Muscle layer of colon (tissue), 2 donors: ENCODE measurements around the gene SCLT1.

Experiments used
- H3K27ac ChIP-seq: one replicate; pipeline ENCODE4 v1.7.0; 2013; ENCODE audit warnings: low read depth, mild to moderate bottlenecking, low read length, moderate library complexity
- H3K27me3 ChIP-seq, 2 donors: one replicate each; pipeline ENCODE4 v1.7.0; 2013; ENCODE audit warnings: low read length in 2 of 2, mild to moderate bottlenecking in 2 of 2; ENCODE audit not compliant: insufficient read depth in 2 of 2, control insufficient read depth in 1 of 2
- H3K36me3 ChIP-seq: one replicate; pipeline ENCODE4 v1.7.0; 2013; ENCODE audit warnings: mild to moderate bottlenecking, low read length; ENCODE audit not compliant: insufficient read depth
- H3K4me1 ChIP-seq: one replicate; pipeline ENCODE4 v1.7.0; 2013; ENCODE audit warnings: mild to moderate bottlenecking, low read length; ENCODE audit not compliant: insufficient read depth
- H3K4me3 ChIP-seq, 2 donors: one replicate each; pipeline ENCODE4 v1.7.0; 2013; ENCODE audit warnings: low read length in 2 of 2, low read depth in 1 of 2, mild to moderate bottlenecking in 1 of 2, moderate library complexity in 1 of 2
- H3K9ac ChIP-seq: one replicate; pipeline ENCODE4 v1.7.0; 2013; ENCODE audit warnings: low read length
- H3K9me3 ChIP-seq: one replicate; pipeline ENCODE4 v1.7.0; 2013; ENCODE audit warnings: mild to moderate bottlenecking, low read length
- donor health status: abdominal sarcoma.
- donor health status: Adenocarcinoma of cecum.

Gene SCLT1

DNA sequence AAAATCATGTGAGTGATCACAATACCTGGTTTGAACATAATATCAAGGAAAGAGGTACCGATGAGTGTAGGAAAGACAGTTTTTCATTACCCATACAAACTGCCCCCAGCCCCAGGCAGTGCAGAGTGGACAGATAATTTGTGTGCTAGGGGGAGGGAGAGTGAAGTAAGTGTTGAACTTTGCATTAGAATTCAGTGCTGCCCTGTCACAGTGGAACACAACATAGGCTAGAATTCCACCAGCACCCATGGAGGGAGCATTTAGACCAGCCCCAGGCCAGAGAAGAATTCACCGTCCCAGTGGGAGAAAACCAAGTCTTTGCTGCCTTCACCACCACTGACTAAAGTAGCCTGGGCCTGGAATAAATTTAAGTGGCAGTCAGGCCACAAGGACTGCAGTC, 107.3 kb downstream of the SCLT1 start:
- no peaks in the 10 kb centered on the region for H3K9me3 ChIP-seq
- peaks cover 4% of the 10 kb centered on the region for H3K36me3 ChIP-seq
- H3K4me3 ChIP-seq: no peak overlapping the region
- no peaks in the 10 kb centered on the region for H3K4me1 ChIP-seq
- H3K27me3 ChIP-seq: no peaks in the 10 kb centered on the region
- no peak overlapping the region for H3K9ac ChIP-seq
- H3K27ac ChIP-seq: no peak overlapping the region

DNA sequence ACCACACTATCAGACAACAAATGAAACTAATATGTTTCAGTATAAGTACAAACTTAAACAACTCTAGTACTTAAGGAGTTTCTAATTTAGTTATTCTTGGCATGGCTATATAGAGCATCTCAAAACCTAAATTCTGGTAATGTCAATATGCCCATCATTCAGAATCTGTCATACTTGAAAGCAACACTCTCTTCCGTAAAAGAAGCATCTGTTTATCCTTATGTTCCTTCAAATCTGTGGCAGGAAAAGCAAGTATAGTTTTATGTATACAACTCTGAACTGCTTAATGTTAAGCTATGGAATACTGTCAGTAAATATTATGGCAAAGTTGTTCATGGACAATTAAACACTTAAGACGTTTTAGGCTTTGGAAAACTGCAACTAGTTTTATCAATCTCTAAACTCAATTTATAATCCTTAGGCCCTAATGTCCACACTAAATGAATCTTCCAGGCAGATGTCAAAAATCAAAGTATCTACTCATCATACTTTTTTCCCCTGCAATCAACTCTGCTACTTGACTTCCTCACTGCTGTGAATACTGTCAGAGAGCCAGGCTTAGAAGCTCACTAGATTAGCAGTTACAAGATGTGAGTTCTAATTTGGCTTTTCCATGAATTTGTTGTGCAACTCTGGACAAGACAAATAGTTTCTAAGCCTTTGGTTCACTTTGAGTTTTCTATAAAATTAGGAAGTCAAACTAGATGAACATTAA, 109.4 kb downstream of the SCLT1 start:
- H3K4me3 ChIP-seq: no peak overlapping the region
- no peaks in the 10 kb centered on the region for H3K4me1 ChIP-seq

DNA sequence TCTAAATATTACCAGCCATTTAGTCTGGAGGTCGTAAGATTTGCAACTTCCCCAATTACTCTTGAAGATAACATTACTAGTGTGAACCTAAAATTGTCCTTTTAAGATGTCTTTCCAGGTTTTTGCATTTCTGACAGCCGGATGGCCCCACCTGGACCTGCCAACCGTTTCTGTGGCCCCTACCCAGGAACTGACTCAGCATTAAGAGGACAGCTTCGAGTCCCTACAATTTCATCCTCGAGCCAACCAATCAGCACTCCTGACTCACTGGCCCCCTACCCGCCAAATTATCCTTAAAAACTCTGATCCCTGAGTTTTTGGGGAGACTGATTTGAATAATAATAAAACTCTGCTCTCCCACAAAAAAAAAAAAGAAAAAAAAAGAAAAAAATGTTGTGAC, 112.0 kb downstream of the SCLT1 start:
- no peak overlapping the region for H3K4me3 ChIP-seq
- H3K4me1 ChIP-seq: no peaks in the 10 kb centered on the region
- H3K27ac ChIP-seq: no peak overlapping the region
- no peaks in the 10 kb centered on the region for H3K9me3 ChIP-seq
- H3K9ac ChIP-seq: no peak overlapping the region
- no peaks in the 10 kb centered on the region for H3K36me3 ChIP-seq
- no peaks in the 10 kb centered on the region for H3K27me3 ChIP-seq

More for the DNA sequence above, 109.4 kb downstream of the SCLT1 start:
- H3K9me3 ChIP-seq: no peaks in the 10 kb centered on the region
- H3K27me3 ChIP-seq: no peaks in the 10 kb centered on the region
- H3K36me3 ChIP-seq: peaks cover 4% of the 10 kb centered on the region
- no peak overlapping the region for H3K27ac ChIP-seq
- no peak overlapping the region for H3K9ac ChIP-seq

DNA sequence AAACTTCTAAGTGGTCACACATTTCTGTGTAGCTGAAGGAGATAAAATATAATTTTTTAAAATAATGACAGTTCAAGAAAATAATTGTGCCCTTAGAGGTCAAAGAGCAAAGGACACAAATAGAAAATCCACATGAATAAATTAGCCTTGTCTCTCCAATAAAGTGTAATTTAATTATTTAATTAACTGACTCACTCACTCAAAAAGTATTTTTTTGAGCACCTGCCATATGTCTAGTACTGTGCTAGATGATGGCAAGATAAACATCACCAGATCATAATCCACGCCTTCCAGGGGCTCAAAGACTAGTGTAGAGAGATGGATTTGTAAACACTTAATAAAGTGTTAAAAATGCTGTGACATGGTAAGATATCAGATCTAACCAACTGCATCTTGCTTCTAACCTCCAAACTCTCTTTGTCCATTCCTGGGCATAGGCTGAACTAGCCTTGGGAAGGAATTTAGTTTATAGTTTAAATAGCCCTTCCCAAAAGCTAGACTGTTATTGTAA, 112.5 kb downstream of the SCLT1 start:
- no peaks in the 10 kb centered on the region for H3K9me3 ChIP-seq
- H3K27me3 ChIP-seq: no peaks in the 10 kb centered on the region
- H3K9ac ChIP-seq: no peak overlapping the region
- H3K4me3 ChIP-seq: no peak overlapping the region
- H3K4me1 ChIP-seq: no peaks in the 10 kb centered on the region
- H3K36me3 ChIP-seq: no peaks in the 10 kb centered on the region
- H3K27ac ChIP-seq: no peak overlapping the region

DNA sequence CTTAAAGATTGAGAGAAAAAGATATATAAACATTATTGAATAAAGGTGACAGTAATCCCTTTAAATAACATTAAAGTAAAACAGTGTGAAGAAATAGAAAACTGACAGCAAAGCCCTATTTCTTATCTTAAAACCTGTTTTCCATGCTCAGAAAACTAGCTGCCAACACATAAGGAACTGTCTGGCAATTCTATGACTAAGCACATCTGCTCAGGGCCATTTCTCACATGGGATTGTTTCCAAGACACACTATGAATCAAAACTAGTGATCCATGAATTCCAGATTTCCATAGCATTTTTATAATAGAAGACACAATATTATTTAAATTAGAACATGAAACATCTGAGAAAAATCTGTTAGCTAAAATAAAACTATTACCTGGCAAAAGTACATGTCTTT, 113.4 kb downstream of the SCLT1 start:
- Histone ChIP-seq H3K27ac (no peak overlapping the region), H3K4me3 (no peak overlapping the region), H3K36me3 (no peaks in the 10 kb centered on the region), H3K4me1 (no peaks in the 10 kb centered on the region), H3K27me3 (no peaks in the 10 kb centered on the region), H3K9ac (no peak overlapping the region), H3K9me3 (no peaks in the 10 kb centered on the region)

DNA sequence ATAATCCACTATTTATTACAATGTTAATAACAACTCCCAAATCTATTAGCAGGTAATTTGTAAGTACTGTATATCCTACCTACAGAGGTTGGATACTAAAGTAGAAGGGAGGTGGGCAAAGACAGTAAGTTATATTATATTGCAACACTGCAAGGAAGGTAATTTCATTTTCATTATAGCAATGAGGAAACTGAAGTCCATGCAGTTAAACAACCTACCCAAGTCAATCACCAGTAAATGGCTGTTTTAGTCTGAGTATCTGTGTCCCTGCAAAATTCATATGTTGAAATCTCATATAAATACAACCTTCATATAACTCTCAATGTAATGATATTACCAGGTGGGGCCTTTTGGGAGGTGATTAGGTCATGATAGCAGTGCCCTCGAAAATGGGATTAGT, 114.4 kb downstream of the SCLT1 start:
- H3K27me3 ChIP-seq: no peaks in the 10 kb centered on the region
- no peaks in the 10 kb centered on the region for H3K36me3 ChIP-seq
- peaks cover 3% of the 10 kb centered on the region for H3K4me1 ChIP-seq
- no peaks in the 10 kb centered on the region for H3K9me3 ChIP-seq
- no peak overlapping the region for H3K9ac ChIP-seq
- no peak overlapping the region for H3K4me3 ChIP-seq
- no peak overlapping the region for H3K27ac ChIP-seq

DNA sequence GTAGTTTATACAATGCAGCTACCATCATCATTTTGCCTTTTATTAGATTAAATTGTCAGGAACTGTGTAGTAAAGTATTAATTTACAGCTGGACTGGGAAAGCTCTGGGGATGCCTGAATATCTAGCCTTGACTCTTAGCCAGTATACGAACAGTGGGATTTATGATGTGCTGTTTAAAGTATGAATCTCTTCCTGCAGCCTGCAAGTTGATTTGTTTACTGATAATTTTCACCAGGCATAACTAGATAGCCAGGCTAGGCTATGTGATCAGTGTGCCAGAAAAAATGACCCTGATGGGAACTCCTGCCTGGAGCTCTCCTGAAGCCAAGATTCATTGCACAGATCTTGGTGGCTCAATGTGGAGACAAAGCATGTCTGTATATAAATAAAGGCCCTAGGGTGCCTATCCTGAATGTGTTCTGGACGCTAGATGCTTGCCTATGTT, 119.2 kb downstream of the SCLT1 start:
- Histone ChIP-seq H3K4me1 (peaks cover 7% of the 10 kb centered on the region), H3K36me3 (no peaks in the 10 kb centered on the region), H3K27me3 (no peaks in the 10 kb centered on the region), H3K27ac (no peak overlapping the region), H3K9ac (no peak overlapping the region), H3K4me3 (no peak overlapping the region), H3K9me3 (no peaks in the 10 kb centered on the region)

DNA sequence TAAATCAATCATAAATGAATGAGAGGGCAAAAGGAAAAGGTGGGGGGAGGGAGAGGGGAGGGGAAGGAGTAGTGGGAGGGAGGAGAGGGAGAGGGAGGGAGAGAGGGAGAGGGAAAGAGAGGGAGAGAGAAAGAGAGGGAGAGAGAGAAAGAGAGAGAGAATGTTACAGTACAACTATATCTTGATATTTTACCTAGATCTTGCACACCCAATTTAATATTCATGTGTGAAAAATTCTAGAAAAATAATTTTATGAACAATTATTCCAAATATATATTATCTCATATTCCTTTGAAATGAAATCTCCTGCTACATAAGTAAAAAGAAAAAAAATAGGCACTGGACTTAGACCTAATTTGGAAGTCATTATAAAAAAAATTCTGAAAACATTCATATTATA, 120.0 kb downstream of the SCLT1 start:
- Histone ChIP-seq H3K27me3 (no peaks in the 10 kb centered on the region), H3K36me3 (no peaks in the 10 kb centered on the region), H3K9ac (no peak overlapping the region), H3K27ac (no peak overlapping the region), H3K4me3 (no peak overlapping the region), H3K9me3 (no peaks in the 10 kb centered on the region), H3K4me1 (peaks cover 7% of the 10 kb centered on the region)

DNA sequence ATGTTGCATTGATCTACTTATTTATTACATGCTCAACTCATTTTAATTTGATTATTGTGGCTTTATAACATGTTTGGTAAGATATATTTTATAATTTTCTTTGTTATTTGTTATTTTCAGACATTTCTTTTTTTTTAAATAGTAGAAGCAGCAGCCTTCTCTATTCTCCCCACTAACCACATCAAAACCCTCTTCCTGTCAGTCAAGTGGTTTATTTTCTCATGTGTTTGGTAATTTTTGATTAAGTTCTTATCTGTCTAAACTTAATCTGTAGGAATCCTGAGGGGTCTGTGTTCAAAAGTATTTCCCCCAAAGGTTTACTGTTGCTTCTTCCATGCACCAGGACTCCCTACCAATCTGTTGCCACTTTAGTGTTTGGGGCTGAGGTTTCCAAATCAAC, 131.9 kb downstream of the SCLT1 start:
- H3K4me1 ChIP-seq: no peaks in the 10 kb centered on the region
- H3K9me3 ChIP-seq: no peaks in the 10 kb centered on the region
- H3K9ac ChIP-seq: no peak overlapping the region

DNA sequence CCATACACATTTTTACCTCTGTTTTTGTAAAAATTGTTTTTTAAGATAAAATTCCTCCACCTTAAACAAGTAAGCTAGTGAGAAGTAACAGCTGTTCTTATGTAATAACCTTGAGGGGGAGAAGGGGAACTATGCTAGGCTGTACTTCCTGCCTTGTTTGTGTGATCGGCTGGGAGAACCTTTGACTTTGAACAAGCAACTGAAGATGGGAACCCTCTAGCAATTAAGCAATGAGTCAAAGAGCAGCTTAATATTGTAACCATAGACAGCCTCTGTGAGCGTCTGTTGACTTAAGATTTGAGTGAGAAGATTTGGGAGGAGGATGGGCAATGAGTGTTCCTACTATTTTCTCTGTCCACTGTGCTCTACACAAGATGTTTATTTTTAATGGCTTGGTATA, 135.1 kb downstream of the SCLT1 start:
- Histone ChIP-seq H3K4me3 (no peak overlapping the region), H3K9me3 (no peaks in the 10 kb centered on the region), H3K27ac (no peak overlapping the region), H3K36me3 (no peaks in the 10 kb centered on the region), H3K27me3 (no peaks in the 10 kb centered on the region), H3K4me1 (no peaks in the 10 kb centered on the region), H3K9ac (no peak overlapping the region)

More for the DNA sequence above, 131.9 kb downstream of the SCLT1 start:
- H3K27ac ChIP-seq: no peak overlapping the region
- H3K27me3 ChIP-seq: no peaks in the 10 kb centered on the region
- no peaks in the 10 kb centered on the region for H3K36me3 ChIP-seq
- no peak overlapping the region for H3K4me3 ChIP-seq

DNA sequence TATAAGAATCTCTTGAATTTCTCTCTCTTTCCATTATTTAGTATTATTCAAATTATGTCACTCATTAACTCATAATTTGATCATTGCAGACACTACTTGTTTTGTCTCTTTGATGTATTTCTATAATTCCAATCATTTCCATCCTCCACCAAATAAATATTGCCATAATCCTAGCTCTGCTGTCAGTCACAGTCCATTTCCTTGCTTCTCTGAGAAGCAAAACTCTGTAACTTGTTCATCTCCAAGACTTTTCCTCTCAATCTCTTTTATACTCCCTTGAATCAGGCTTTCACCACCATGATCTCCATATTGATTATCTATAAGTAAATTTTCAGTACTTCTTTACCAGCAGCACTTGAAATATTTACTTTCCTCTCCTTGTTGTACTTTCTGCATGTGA, 135.9 kb downstream of the SCLT1 start:
- no peak overlapping the region for H3K9ac ChIP-seq
- no peak overlapping the region for H3K4me3 ChIP-seq
- H3K36me3 ChIP-seq: no peaks in the 10 kb centered on the region
- no peak overlapping the region for H3K27ac ChIP-seq
- no peaks in the 10 kb centered on the region for H3K27me3 ChIP-seq
- H3K9me3 ChIP-seq: no peaks in the 10 kb centered on the region
- no peaks in the 10 kb centered on the region for H3K4me1 ChIP-seq

DNA sequence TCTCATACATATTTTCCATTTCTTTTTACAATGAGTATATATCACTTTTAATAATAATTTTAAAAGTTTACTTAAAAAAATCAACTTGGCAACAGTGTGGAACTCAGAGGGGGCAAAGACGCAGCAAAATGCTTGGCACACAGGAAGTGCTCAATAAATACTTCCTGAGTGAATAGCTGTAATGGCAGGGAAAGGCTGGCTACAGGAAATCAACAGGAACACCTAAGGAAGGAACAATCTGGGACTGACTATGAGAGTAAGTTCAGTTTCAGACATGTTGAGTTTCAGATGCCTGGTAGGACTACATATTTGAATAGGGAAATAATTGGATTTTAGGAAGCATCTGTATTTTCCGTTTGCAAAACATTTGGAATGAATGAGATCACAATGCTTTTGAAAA, 137.6 kb downstream of the SCLT1 start:
- Histone ChIP-seq H3K4me1 (no peaks in the 10 kb centered on the region), H3K9ac (no peak overlapping the region), H3K36me3 (no peaks in the 10 kb centered on the region), H3K4me3 (no peak overlapping the region), H3K27me3 (no peaks in the 10 kb centered on the region), H3K27ac (no peak overlapping the region), H3K9me3 (no peaks in the 10 kb centered on the region)
